BJ (cell line): Measurements from ENCODE around the gene GTPBP6. TPM values are rescaled to one million over a fixed set of nuclear protein-coding genes. Genes with fewer than 3 reads are reported as not detected.
A peak's percentile ranks its signal among the peaks of the same experiment; 100 is the strongest.
"Not testable (repeated sequence)": the region's sequence is repeated elsewhere in the genome, so short reads cannot be mapped to it uniquely, and the experiment has no call there.

ENCODE experiments used
- CTCF ChIA-PET: fragments of 350-600 bp; formaldehyde crosslinking; extraction: SDS; loops from one replicate; lab custom pipeline; 2021; ENCODE audit warnings: antibody characterized with exemption, inconsistent platforms; lab: Yijun Ruan, JAX
- POLR2A ChIA-PET: fragments of 300-600 bp; sonication (Branson Sonifier 250); formaldehyde crosslinking; extraction: SDS; loops from one replicate; lab custom pipeline; 2021; ENCODE audit warnings: antibody characterized with exemption; lab: Charles Lee
- DNase-seq: peaks from one replicate; pipeline ENCODE4 v3.0.0-alpha.2; 2011; ENCODE audit warnings: low read depth
- H3K27me3 ChIP-seq: 2 replicates; pipeline ENCODE4 v1.6.0; 2011; ENCODE audit warnings: low read length; ENCODE audit not compliant: control insufficient read depth, insufficient read depth
- H3K36me3 ChIP-seq: 2 replicates; pipeline ENCODE4 v1.5.1; 2011; ENCODE audit warnings: low read length; ENCODE audit not compliant: control insufficient read depth, insufficient read depth
- H3K4me3 ChIP-seq: 2 replicates; pipeline ENCODE4 v1.5.1; 2011; ENCODE audit warnings: low read depth, mild to moderate bottlenecking, control low read depth, low read length
- CTCF ChIP-seq: IDR thresholded peaks from 2 replicates; pipeline ENCODE4 v1.5.1; 2011; ENCODE audit warnings: low read depth, mild to moderate bottlenecking, control low read depth, inconsistent platforms, low read length, moderate library complexity; ENCODE audit not compliant: insufficient read depth
- polyA plus RNA-seq: library from polyadenylated mRNA; depleted of rRNA; stranded (reverse); fragments of >200 nt; gene quantifications from 2 replicates; pipeline ENCODE4 v1.2.3, GENCODE V29; 2011

GTPBP6 gene
- polyA plus RNA-seq, 1 experiment: 29.2 TPM

GRCh38 chrX:290476-291166 lies 28.0 kb downstream of the GTPBP6 start:
- H3K27me3 ChIP-seq: no peaks in the 10 kb centered on the region
- TF ChIP-seq CTCF: no peak
- POLR2A ChIA-PET: no interaction called here
- CTCF ChIA-PET: no interaction called here
- DNase-seq: no peak
- H3K4me3 ChIP-seq: no peak overlapping the region
- peaks cover 12% of the 10 kb centered on the region for H3K36me3 ChIP-seq

GRCh38 chrX:288561-288991 lies 30.0 kb downstream of the GTPBP6 start:
- Histone ChIP-seq H3K36me3 (peaks cover 11% of the 10 kb centered on the region), H3K4me3 (no peak overlapping the region), H3K27me3 (no peaks in the 10 kb centered on the region)
- TF ChIP-seq CTCF: no peak
- ChIA-PET POLR2A (no interaction called here), CTCF (no interaction called here)
- no peak for DNase-seq

GRCh38 chrX:287670-288069 lies 30.9 kb downstream of the GTPBP6 start:
- CTCF ChIA-PET: no interaction called here
- DNase-seq: no peak
- no peaks in the 10 kb centered on the region for H3K27me3 ChIP-seq
- peaks cover 11% of the 10 kb centered on the region for H3K36me3 ChIP-seq
- POLR2A ChIA-PET: no interaction called here
- no peak overlapping the region for H3K4me3 ChIP-seq
- TF ChIP-seq CTCF: no peak

GRCh38 chrX:285076-285677 lies 33.4 kb downstream of the GTPBP6 start:
- H3K36me3 ChIP-seq: peaks cover 4% of the 10 kb centered on the region
- no peak for TF ChIP-seq CTCF
- no peak for DNase-seq
- ChIA-PET POLR2A (no interaction called here), CTCF (no interaction called here)
- no peak overlapping the region for H3K4me3 ChIP-seq
- H3K27me3 ChIP-seq: no peaks in the 10 kb centered on the region

- ChIA-PET POLR2A (no interaction called here), CTCF (no interaction called here)
- no peak for TF ChIP-seq CTCF
- no peak for DNase-seq
- H3K36me3 ChIP-seq: peaks cover 2% of the 10 kb centered on the region
- no peaks in the 10 kb centered on the region for H3K27me3 ChIP-seq
- H3K4me3 ChIP-seq: peak overlapping the region; percentile 64
Measured at GRCh38 chrX:283115-283845, 35.3 kb downstream of the GTPBP6 start.

GRCh38 chrX:282000-282681 lies 36.5 kb downstream of the GTPBP6 start:
- H3K27me3 ChIP-seq, POLR2A ChIA-PET, DNase-seq, H3K36me3 ChIP-seq, CTCF ChIA-PET, H3K4me3 ChIP-seq: not testable (repeated sequence)
